Hindlimb muscle (tissue), 1 donor: Measurements from ENCODE around the gene LENG1. TPM values are rescaled to one million over a fixed set of nuclear protein-coding genes. Genes with fewer than 3 reads are reported as not detected.
A peak's percentile ranks its signal among the peaks of the same experiment; 100 is the strongest.

Source experiments
- DNase-seq: peaks from one replicate; pipeline ENCODE4 v3.0.0-alpha.2; 2013
- polyA plus RNA-seq: library from polyadenylated mRNA; unstranded; fragments of 120-200 nt; gene quantifications from one replicate; pipeline ENCODE4 v1.2.1, GENCODE V29; 2013; ENCODE audit not compliant: insufficient read length

The LENG1 gene
- polyA plus RNA-seq, 1 donor = 11.1 TPM

DNA sequence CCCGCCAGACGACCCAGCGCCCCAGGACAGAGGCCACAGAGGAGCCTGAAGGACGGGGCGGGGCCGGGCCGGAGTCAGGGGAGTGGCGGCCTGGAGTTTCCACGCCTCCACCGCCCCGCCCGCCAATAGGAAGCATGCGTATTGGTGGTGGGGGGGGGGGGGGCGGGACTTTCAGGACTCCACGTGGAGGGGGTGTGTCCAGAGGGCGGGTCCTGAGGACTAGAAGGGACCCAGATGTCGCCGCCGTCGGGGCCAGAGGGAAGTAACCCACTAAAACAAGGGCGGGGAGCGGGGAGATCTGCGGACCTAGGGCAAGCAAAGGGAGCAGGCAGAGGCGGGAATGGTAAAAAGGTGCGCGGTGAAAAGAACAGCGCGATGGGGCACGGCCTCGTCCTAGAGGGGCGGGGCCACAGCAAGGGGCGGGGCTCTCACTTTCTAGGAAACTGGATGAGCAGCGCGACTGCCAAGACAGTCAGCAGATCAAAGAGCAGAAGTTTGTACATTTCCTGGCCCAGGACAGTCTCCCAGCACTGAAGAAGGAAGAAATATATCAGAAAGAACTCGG lies 2.8 kb upstream of the LENG1 start:
- DNase-seq = peak; percentile 63

DNA sequence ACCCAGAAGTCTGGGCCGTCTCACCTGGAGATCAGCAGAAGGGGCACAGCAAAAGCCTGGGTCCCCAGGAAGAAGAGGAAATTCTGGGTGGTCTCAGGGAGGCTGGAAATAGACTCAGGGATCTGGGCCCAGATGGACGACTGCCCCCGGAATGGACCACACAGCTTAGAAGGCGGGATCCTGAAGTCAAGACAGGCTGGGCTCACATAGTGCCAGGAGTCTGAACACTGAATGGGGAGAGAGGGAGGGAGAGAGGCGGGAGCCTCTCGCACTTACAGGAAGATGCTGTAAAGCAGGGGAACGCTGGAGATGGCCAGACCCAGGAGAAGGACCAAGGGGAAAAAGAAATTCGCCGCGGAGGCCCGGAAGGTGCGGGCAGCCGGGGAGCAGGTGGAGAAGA lies 1.3 kb upstream of the LENG1 start:
- no peak for DNase-seq

DNA sequence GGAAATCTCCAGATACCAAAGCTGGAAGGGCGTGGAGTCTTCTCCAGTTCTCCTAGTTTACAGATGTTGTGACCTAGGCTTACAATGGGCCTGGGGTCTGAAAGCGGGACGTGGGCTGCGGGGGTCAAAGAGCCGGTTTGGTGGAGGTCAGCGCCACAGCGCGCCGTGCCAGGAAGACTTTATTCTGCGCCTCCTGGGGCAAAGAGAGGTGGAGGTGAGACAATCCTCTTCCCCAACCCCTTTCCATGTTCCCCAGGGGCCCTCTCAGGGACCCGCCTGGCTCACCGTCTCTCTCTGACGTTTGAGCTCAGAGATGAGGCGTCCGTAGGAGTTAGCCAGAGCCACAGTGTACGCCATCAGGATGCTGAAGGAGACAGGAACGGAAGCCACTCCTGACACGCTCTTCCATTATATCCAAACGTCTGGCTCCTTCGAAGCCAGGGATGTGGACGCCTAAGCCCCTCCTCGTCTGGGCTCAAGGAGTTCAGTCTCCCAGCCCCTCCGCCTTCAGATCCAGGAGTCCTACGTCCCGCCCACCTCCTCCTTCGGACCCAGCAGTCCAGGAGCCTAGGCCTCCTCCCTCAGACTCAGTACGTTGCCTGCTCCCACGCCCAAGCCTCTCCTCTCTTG lies 776 bp upstream of the LENG1 start:
- no peak for DNase-seq

DNA sequence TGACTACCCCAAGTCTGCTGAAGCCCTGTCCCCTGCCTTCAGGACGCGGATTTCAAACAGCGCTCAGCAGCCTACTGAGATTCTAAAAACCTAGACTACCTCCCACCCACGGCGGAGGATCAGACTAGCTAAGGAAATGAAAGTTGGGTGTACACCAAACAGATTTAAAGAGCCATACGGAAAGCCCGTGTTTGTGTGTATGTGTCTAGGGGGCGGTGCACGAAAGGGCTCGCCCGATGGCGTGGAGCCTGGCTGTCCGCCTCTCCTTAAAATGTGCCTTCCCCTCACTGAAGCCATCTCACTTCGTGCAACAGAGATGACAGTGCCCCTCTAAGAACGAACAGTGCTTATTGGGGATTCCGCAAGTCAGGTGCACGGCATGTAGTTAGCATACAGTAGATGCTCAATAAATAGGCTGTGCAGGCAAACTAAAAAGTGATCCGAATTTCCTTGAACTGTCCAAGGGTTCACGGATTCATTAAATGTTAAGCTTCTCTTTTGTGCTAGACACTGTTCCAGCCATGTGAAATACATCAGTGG lies 639 bp downstream of the LENG1 start:
- no peak for DNase-seq

DNA sequence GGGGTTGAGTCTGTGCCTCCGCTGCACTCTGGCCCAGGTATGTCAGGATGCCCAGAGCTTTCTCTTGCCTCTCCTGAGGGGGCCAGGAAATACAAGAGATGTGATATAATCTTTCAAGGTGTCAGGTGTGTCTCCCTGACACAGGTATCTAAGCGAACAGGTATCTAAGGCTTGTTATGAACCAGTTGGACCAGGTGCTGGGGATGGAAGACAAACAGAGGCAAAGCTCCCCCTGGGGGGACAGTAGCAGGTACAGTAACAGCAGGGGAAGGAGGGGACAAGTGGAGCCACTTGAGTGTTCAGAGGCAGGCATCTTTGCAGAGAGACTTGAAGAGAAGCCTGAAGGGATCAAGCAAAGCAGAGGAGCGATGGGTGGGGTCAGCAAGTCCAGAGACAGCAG lies 2.6 kb downstream of the LENG1 start:
- no peak for DNase-seq

DNA sequence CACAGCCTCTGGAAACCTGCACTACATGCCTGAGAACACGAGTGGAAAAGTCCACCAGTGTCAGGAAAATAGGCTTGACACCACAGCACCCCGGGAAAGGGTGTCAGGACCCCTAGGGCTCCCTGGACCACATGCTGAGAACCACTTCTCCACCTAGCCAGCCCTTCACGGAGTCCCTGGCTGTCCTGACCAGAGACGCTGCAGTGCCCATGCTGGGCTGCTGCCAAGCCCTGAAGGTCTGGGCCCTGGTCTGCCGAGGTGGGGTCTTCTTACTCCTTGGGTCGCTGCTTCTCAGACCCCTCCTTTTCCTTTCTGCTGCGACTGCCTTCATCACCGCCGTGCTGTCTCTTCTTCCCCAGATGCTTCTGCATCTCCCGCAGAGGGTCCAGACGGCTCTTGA lies 3.0 kb downstream of the LENG1 start:
- no peak for DNase-seq

DNA sequence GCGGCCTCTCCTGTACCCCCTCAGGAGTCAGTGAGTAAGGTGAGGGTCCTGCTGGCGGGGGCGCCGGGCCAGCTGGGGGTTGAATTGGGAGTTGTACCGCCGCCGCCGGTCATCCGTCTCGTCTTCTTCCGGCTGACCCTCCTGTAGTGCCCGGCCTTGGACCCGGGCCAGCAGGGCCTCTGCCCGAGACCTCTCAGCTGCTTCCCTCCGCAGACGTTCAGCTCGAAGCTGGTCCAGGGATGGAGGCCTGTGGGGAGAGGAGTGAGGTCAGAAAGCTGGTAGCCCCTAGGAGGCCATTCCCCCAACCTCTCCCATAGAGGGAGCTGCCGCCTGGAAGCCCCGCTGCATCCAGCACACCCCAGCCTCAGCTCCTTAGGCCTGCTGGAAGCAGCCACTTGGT lies 3.8 kb downstream of the LENG1 start:
- no peak for DNase-seq

DNA sequence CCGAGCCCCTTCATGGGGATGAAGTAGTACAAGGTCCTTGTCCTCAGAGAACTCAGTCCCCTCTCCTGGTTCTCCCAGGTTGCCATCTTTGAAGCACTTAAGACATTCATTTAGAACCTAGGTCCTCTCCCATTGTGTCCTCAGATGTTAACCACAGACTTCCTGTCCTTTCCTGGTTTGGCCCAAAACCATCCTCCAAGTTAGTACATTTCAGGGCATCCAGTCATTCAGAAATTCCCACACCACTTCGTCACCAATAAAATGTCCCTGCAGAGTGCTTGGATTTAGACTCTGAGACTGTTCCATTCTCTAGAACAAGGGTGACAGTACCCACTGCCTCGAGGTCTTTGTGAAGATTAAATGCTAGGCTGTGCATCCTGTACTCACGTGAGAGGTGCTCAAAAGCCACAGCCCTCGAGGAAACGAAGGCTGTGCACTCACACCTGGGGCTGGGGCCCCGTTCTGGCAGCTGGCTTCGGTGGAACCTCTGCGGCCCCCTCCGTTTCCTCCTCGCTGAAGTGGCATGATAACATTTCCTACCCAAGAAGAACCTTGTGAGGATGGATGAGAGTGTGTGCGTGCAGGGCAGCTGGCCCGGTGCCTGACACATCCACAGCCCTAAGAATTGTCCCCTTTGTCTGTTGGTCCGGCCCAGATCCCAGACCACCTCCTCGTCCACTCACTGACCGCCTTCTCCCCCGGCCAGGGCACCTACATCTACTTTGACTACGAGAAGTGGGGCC lies 4.7 kb downstream of the LENG1 start:
- DNase-seq = no peak

DNA sequence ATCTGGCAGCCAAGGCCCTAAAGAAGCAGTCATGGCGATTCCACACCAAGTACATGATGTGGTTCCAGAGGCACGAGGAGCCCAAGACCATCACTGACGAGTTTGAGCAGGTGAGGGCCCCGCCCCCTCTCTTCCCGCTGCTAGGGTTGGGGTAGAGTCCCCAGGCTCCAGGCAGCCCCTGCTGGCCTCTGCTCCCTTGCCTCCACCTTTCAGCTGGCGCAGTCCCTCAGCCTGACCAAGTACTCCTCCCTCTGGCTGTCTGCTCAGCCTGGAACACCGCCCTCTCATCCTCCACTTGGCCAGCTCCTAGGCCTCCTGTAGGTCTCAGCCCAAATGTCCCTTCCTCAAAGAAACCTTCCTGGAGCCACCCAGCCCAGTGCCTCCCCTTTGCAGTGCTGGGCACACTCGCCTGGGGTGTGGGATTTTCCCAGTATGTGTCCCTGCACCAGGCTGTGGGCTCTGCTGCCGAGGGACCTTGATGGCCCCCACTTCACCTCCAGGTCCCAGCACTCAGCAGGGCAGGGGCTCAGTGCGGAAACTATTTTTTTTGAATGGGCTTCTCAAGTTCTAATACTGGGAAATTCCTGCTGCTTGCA lies 5.7 kb downstream of the LENG1 start:
- no peak for DNase-seq

DNA sequence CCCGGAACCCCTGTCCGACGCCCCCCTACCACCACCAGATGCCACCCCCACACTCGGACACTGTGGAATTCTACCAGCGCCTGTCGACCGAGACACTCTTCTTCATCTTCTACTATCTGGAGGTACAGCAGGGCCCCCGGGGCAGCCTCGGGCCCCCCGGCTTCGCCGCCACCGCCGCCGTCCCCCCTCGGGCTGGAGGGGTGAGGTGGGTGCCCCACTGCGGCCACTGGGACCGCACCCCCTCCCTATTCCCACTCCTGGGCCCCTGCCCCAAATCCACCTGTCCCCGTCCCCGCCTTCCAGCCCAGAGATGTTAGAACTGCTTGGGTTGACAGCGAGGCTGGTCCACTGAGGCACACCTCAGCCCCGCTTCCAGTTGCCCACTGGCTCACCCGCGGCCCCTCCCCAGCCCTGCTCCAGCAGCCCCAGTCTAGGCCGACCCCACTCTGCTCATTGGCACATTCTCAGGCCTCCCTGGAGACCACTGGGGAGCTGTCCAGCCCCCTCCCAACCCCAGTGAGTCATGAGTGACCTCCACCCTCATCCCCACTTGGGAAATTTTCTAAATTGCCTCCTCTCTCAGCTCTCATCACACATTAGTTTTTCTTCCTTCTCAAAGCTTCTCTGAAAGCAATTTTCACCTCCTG lies 6.5 kb downstream of the LENG1 start:
- no peak for DNase-seq

DNA sequence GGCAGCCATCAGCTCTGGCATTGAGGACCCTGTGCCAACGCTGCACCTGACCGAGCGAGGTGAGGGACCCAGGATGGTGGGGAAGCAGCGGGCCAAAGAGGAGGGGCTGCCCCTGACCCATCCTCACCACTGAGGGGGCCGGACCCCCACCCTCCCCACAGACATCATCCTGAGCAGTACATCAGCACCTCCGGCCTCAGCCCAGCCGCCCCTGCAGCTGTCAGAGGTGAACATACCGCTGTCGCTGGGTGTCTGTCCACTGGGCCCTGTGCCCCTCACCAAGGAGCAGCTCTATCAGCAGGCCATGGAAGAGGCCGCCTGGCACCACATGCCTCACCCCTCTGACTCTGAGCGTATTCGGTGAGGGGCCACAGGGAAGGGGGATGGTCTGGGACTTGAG lies 7.3 kb downstream of the LENG1 start:
- DNase-seq = no peak

DNA sequence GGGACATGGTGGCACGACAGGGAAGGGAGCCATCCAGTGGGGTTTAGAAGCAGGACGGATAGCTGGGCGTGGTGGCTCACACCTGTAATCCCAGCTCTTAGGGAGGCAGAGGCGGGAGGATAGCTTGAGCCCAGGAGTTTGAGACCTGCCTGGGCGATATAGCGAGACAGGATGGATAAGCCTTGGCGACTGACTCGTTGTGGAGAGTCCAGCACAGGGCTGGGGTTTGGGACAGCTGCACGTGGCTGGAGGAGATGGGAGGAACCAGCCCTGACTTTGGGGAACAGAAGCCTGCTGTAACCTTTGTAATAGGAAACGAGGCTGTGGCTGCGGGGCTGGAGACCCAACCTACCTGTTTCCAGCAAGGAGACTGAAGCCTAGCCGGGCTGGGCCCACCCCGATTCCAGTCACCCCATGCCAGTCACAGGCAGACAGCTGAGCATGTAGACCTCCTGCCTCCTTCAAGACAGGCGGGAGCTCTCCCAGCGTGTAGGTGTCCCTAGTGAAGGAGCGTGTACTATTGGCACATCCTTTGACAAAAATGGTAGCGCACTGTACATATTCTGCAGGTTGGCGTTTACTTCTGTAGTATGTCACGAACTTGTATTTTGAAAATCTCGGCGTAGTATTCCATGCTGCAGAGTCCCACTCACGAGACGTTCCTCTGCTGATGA lies 8.0 kb downstream of the LENG1 start:
- no peak for DNase-seq

DNA sequence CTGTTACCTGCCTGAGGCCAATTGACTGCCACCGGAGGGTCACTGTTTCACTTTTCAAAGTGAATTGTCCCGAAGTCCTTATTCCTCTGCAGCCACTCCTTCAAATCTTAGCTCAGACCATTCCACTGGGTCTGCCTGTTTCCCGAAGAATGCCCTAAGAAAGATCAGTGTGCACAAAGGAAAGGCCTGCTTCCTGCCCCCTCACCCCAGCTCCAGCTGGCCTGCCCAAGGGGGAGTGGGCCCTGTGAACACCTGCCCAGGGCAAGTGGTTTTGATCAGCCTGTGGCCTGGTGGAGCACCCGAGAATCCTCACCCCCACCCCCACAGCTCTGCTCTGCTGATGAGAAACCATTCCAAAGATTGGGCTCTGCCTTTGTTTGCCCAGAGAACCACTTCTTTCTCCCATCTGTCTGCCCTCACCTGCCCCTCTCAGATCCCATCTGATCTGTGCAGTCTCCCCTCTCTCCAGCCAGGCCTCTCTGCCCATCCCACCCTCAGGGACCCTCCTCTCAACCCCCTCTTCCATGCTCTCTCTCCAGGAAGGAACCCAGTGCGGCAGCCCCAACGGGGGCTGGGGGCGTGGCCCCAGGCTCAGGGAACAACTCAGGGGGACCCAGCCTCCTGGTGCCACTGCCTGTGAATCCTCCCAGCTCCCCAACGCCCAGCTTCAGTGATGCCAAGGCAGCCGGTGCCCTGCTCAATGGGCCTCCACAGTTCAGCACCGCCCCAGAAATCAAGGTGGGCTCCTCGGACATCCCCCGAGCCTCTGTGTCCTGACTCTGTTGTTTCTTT lies 10.3 kb downstream of the LENG1 start:
- no peak for DNase-seq

DNA sequence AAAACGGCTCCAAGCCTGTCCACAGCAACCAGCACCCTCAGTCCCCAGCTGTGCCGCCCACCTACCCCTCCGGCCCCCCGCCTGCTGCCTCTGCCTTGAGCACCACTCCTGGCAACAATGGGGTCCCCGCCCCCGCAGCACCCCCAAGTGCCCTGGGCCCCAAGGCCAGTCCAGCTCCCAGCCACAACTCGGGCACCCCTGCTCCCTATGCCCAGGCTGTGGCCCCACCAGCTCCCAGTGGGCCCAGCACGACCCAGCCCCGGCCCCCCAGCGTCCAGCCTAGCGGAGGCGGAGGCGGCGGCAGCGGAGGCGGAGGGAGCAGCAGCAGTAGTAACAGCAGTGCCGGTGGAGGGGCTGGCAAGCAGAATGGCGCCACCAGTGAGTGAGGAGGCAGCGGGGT lies 11.4 kb downstream of the LENG1 start:
- no peak for DNase-seq

DNA sequence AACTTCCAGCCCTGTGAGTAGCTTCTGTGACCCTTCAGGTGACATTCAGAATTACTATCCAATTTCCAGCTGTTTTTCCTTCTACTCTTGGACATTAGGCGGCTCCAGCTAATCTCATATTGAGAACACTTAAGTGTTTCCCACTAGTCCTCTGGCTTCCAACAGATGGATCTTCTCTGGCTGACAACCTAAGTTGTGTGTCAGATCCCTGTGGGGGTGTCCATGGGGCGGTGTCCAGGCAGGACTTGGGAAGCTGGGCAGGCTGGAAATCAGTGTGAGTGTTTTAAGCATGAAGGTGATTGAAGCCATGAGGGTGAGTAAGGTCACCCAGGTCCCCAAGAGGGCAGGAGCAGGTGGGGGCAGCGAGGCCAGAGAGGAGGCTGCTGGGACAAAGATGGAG lies 11.8 kb downstream of the LENG1 start:
- no peak for DNase-seq

DNA sequence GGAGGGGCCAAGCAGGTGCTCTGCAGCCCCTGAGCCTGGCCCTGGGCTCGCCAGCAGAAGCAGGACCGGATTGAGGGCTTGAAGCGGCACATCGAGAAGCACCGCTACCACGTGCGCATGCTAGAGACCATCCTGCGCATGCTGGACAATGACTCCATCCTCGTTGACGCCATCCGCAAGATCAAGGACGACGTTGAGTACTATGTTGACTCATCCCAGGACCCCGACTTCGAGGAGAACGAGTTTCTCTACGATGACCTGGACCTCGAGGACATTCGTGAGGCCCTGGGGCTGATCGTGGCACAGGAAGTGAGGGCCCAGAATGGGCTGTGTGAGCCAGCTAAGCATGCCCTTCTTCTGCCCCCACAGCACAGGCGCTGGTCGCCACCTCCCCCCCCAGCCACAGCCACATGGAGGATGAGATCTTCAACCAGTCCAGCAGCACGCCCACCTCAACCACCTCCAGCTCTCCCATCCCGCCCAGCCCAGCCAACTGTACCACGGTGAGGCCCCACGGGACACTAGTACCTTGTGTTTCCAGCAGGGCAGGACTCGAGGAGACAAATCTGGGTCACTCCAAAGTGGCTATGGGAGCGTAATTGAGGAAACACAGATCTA lies 13.9 kb downstream of the LENG1 start:
- DNase-seq = no peak

DNA sequence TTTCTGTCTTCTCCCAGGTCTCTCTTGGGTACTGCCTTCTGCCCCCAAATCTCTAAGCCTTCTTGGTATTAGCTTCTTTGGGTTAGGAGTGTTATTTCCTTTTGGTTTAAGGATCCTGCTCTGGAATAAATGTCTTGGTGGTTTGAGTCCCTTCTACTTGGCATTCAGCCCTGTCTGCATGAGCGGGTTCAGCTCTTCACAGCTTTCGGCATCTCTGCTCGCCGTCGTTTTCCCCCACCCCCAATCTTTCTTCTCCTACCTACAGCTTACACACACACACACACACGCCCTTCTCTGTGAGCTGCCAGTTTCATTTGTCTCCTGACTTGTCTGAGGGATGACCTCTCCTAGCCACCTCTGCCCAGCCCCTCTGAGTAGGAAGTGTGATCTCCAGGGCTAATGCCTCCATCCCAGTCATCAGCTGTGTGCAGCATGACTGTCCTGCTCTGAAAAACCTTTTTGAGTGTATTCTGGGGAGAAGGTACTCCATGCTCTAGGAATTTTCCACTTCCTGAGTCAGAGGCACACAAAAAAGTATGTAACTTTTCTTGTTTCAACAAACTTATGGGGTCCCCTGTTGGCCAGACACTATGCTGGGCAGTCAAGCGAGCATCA lies 17.2 kb downstream of the LENG1 start:
- no peak for DNase-seq

DNA sequence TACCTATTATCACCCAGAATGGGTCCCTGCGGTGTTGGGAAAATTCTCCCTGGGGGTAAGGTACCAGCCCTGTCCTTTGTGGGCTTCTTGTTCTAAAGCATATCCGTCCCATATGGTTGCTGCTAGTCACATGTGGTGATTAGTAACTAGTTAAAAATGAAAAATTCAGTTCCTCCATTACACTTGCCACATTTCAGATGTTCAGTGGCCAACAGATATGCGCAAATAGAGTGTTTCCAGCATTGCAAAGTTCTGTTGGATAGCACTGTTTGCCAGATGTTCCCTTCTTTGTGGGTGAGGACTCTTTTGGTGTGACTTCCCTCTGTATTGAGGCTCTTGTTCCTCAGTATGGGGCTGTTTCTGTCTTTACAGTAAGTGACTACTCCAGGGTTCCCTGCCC lies 18.2 kb downstream of the LENG1 start:
- no peak for DNase-seq

DNA sequence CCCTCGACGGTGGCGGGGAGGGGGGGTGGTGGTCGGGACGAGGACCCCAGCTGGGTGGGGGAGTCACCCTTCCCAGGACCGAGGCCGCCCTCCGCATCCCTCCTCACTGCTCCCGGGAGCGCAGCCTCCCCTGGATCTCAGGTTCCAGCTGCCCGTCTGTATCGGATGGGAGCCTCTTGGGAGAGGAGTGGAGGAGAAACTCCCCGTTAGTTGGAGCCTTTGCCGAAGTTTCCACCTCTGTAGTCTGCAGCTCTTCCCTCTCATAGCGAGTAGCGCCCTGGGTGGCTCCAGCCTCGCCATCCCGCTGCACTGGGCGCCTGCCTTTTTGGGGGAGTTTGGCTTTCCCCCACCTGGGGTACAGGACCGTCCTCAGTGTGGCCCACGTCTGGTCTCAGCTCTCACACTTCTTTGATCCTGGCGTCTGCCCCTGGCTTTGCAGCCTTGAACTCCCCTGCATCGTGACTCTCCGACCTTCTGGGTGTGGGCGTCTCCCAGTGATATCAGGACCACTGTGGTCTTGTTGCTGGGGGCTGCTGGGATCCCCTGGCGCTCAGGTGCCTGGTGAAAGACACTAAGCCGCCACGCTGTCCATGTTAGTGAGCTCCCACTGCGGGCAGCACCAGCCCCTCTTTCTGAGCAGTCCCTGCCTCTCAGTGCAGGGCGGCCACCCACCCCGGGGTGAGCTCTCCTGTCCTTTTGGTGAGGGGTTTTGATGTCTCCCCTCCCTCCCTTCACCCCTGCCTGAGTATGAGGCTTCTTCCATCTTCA lies 20.8 kb downstream of the LENG1 start:
- no peak for DNase-seq
